IMR-90 (cell line): ENCODE results near the gene TRIM25. TPM values are rescaled to one million over a fixed set of nuclear protein-coding genes. Genes with fewer than 3 reads are reported as not detected.

ENCODE experiments used
- ATAC-seq: fragments of 200-7000 bp; cut with Tn5 transposase; 2 replicates; pipeline ENCODE4 v1.9.1; 2020; ENCODE audit warnings: low read depth, mild to moderate bottlenecking, moderate library complexity
- BruUV-seq: library from RNA; stranded (reverse); fragments of 400-500 nt; replicated peaks from 2 replicates; lab custom pipeline; 2021; lab: Mats Ljungman, UMichigan
- CTCF ChIA-PET: fragments of 300-600 bp; formaldehyde crosslinking; extraction: SDS; loops from one replicate; lab custom pipeline; 2021; ENCODE audit warnings: antibody characterized with exemption; lab: Yijun Ruan, JAX
- POLR2A ChIA-PET: fragments of 300-600 bp; sonication (Branson Sonifier 250); formaldehyde crosslinking; loops from one replicate; lab custom pipeline; 2022; ENCODE audit warnings: antibody characterized with exemption; ENCODE audit not compliant: unreplicated experiment; lab: Charles Lee
- DNase-seq: peaks from one replicate; pipeline ENCODE4 v3.0.0; 2013
- H2AFZ ChIP-seq: replicated peaks from 2 replicates; pipeline ENCODE3; 2013; ENCODE audit warnings: low read length, mild to moderate bottlenecking; ENCODE audit not compliant: poor library complexity
- H2AK5ac ChIP-seq: 2 replicates; pipeline ENCODE4 v1.6.1; 2013; ENCODE audit warnings: low read depth, low read length, inconsistent platforms
- H2AK9ac ChIP-seq: replicated peaks from 2 replicates; pipeline ENCODE3; 2013; ENCODE audit warnings: mild to moderate bottlenecking, low read depth, low read length, moderate library complexity; ENCODE audit not compliant: poor library complexity
- H2BK120ac ChIP-seq: 2 replicates; pipeline ENCODE4 v1.6.1; 2013; ENCODE audit warnings: low read depth, low read length, inconsistent platforms
- H2BK15ac ChIP-seq: 3 replicates; pipeline ENCODE4 v1.6.1; 2013; ENCODE audit warnings: low read depth, low read length, inconsistent platforms
- H2BK20ac ChIP-seq: 2 replicates; pipeline ENCODE4 v1.6.1; 2013; ENCODE audit warnings: low read depth, mild to moderate bottlenecking, inconsistent platforms, low read length, moderate library complexity
- H2BK5ac ChIP-seq: 2 replicates; pipeline ENCODE4 v1.6.1; 2013; ENCODE audit warnings: mild to moderate bottlenecking, low read depth, low read length, inconsistent platforms; ENCODE audit not compliant: poor library complexity, severe bottlenecking
- H3K14ac ChIP-seq: replicated peaks from 2 replicates; pipeline ENCODE4 v1.6.1; 2013; ENCODE audit warnings: low read depth, low read length, inconsistent platforms
- H3K18ac ChIP-seq: 2 replicates; pipeline ENCODE4 v1.6.1; 2013; ENCODE audit warnings: low read depth, low read length, control low read depth
- H3K23ac ChIP-seq: 2 replicates; pipeline ENCODE4 v1.6.1; 2013; ENCODE audit warnings: low read depth, low read length, inconsistent platforms
- H3K27ac ChIP-seq: 2 replicates; pipeline ENCODE4 v1.5.1; 2013; ENCODE audit warnings: mild to moderate bottlenecking, control low read depth, low read length; ENCODE audit not compliant: insufficient read depth
- H3K27me3 ChIP-seq: 2 replicates; pipeline ENCODE4 v1.6.1; 2013; ENCODE audit warnings: low read length; ENCODE audit not compliant: control insufficient read depth, insufficient read depth
- H3K36me3 ChIP-seq: 2 replicates; pipeline ENCODE4 v1.6.1; 2013; ENCODE audit warnings: low read length, mixed read lengths; ENCODE audit not compliant: control insufficient read depth, insufficient read depth
- H3K4ac ChIP-seq: 2 replicates; pipeline ENCODE4 v1.6.1; 2013; ENCODE audit warnings: low read depth, low read length, inconsistent platforms
- H3K4me1 ChIP-seq: 2 replicates; pipeline ENCODE4 v1.6.1; 2013; ENCODE audit warnings: low read length, mixed read lengths; ENCODE audit not compliant: control insufficient read depth, insufficient read depth
- H3K4me2 ChIP-seq: 2 replicates; pipeline ENCODE4 v1.6.1; 2013; ENCODE audit warnings: low read depth, mild to moderate bottlenecking, control low read depth, low read length, moderate library complexity
- H3K4me3 ChIP-seq: 2 replicates; pipeline ENCODE4 v1.5.1; 2013; ENCODE audit warnings: low read depth, mild to moderate bottlenecking, control low read depth, low read length, moderate library complexity; ENCODE audit not compliant: insufficient read depth
- H3K56ac ChIP-seq: 2 replicates; pipeline ENCODE4 v1.6.1; 2013; ENCODE audit warnings: low read length, inconsistent platforms; ENCODE audit not compliant: insufficient read depth; ENCODE audit errors: extremely low read depth
- H3K79me1 ChIP-seq, 2 experiments: 2 replicates each; pipeline ENCODE4 v1.6.1; 2013; ENCODE audit warnings: low read length in 2 of 2, inconsistent platforms in 1 of 2, low read depth in 1 of 2
- H3K9ac ChIP-seq: 2 replicates; pipeline ENCODE4 v1.6.1; 2013; ENCODE audit warnings: low read depth, low read length, control low read depth
- H3K9me1 ChIP-seq: 2 replicates; pipeline ENCODE4 v1.6.1; 2013; ENCODE audit warnings: low read length, inconsistent platforms; ENCODE audit not compliant: insufficient read depth
- H3K9me3 ChIP-seq: 2 replicates; pipeline ENCODE4 v1.6.1; 2013; ENCODE audit warnings: low read length; ENCODE audit not compliant: control insufficient read depth, insufficient read depth
- H4K20me1 ChIP-seq: 2 replicates; pipeline ENCODE4 v1.6.1; 2013; ENCODE audit warnings: low read length, inconsistent platforms; ENCODE audit not compliant: insufficient read depth
- H4K5ac ChIP-seq: 2 replicates; pipeline ENCODE4 v1.6.1; 2013; ENCODE audit warnings: mild to moderate bottlenecking, low read depth, low read length, control low read depth
- H4K8ac ChIP-seq, 2 experiments: 2 replicates each; pipeline ENCODE4 v1.6.1; 2013; ENCODE audit warnings: low read depth in 2 of 2, low read length in 2 of 2, control low read depth in 1 of 2, inconsistent platforms in 1 of 2
- H4K91ac ChIP-seq: 2 replicates; pipeline ENCODE4 v1.6.1; 2013; ENCODE audit warnings: low read depth, low read length, inconsistent platforms; ENCODE audit not compliant: insufficient read depth
- WGBS, 2 experiments: methylation state at CpG; one replicate each; pipeline versions ENCODE4 v1.1.5 to v1.1.7; 2013; ENCODE audit warnings: missing lambda C conversion rate in 2 of 2; ENCODE audit not compliant: insufficient read length in 1 of 2; ENCODE audit errors: extremely low coverage in 2 of 2; 5-methylcytosine and 5-hydroxymethylcytosine counted together
- dilution Hi-C: fragments of 300-500 bp; cut with HindIII; formaldehyde crosslinking; loops from one replicate; pipeline ENCODE4 v1.14.3; 2018; ENCODE audit warnings: low sequenced_read_pairs; ENCODE audit not compliant: unreplicated experiment
- in situ Hi-C: fragments of 300-500 bp; cut with MboI; formaldehyde crosslinking; loops from 3 replicates; pipeline ENCODE4 v1.14.3; 2019; ENCODE audit warnings: low sequenced_read_pairs, inconsistent platforms, mixed read lengths
- intact Hi-C: fragments of 100-400 bp; cut with micrococcal nuclease; formaldehyde crosslinking; loops from 2 replicates; pipeline ENCODE4 v1.10.0; 2022
- polyA plus RNA-seq, 3 experiments: library from polyadenylated mRNA; depleted of rRNA; stranded (reverse); fragments of >200 nt; gene quantifications; 2 replicates each; pipeline ENCODE4 v1.2.3, GENCODE V29; 2012; ENCODE audit warnings: low replicate concordance in 1 of 3
- total RNA-seq: library from RNA; depleted of rRNA; stranded (reverse); fragments of >200 nt; gene quantifications from 2 replicates; pipeline ENCODE4 v1.2.3, GENCODE V29; 2012
- TF ChIP-seq, protein P1 (sequence below): fragments of 150-350 bp; IDR thresholded peaks from 2 replicates; pipeline ENCODE4 v1.6.1; 2016; ENCODE audit warnings: low read depth, mild to moderate bottlenecking, low read length, moderate library complexity, borderline replicate concordance

Gene TRIM25
- total and polyA plus RNA-seq, 2 of the 4 experiments (the other 2 are of a cell fraction), result 25.5 to 27.5 TPM

DNA sequence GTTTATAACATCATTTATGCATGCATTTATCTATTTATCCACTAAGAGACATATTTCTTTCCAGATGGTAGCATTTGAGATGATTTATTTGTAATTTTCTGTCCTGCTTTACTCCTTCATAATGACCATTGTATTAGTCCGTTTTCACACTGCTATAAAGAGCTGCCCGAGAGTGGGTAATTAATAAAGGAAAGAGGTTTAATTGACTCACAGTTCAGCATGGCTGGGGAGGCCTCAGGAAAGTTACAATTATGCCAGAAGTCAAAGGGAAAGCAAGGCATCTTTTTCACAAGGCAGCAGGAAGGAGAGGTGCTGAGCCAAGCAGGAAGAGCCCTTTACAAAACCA, 28.6 kb downstream of the TRIM25 start:
- dilution Hi-C loops (no loop called here), intact Hi-C loops (no loop called here), in situ Hi-C loops (no loop called here)
- H3K14ac ChIP-seq, result no peak overlapping the region
- H4K8ac ChIP-seq, result no peak overlapping the region
- POLR2A ChIA-PET, result no interaction called here
- H3K4me2 ChIP-seq, result no peak overlapping the region
- H4K5ac ChIP-seq, result no peak overlapping the region
- DNase-seq (no peak), ATAC-seq (no peak)
- BruUV-seq, result no TSS peak
- H2BK15ac ChIP-seq, result no peak overlapping the region
- H3K18ac ChIP-seq, result no peak overlapping the region
- H2AK5ac ChIP-seq, result no peak overlapping the region
- H3K4me3 ChIP-seq, result no peak overlapping the region
- no peak overlapping the region for H2AFZ ChIP-seq
- no peaks in the 10 kb centered on the region for H3K27me3 ChIP-seq
- H2BK5ac ChIP-seq, result no peak overlapping the region
- 0 out of 4 replicates have a peak, but pooled peaks cover 0 to 5% of the 10 kb centered on the region in 2 experiments for H3K79me1 ChIP-seq
- peaks cover 3% of the 10 kb centered on the region; the same call in 1 of the 2 replicates for H3K9me3 ChIP-seq
- CTCF ChIA-PET, result interaction anchor here (1.1 kb wide), 1 partner anchor 12 kb away, joined by 3 read pairs; no protein-coding TSS in a partner anchor
- H3K56ac ChIP-seq, result no peak overlapping the region
- H3K9ac ChIP-seq, result no peak overlapping the region
- WGBS, 2 experiments, result 80% methylated on average over 1 of the region's 2 CpGs; no CpG with 5 or more reads in 1 of the 2 experiments
- TF ChIP-seq, protein P1, sequence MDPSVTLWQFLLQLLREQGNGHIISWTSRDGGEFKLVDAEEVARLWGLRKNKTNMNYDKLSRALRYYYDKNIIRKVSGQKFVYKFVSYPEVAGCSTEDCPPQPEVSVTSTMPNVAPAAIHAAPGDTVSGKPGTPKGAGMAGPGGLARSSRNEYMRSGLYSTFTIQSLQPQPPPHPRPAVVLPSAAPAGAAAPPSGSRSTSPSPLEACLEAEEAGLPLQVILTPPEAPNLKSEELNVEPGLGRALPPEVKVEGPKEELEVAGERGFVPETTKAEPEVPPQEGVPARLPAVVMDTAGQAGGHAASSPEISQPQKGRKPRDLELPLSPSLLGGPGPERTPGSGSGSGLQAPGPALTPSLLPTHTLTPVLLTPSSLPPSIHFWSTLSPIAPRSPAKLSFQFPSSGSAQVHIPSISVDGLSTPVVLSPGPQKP, result no peak
- H4K20me1 ChIP-seq, result no peaks in the 10 kb centered on the region
- H4K91ac ChIP-seq, result no peak overlapping the region
- H3K27ac ChIP-seq, result no peak overlapping the region
- peaks cover 18% of the 10 kb centered on the region for H3K36me3 ChIP-seq
- no peak overlapping the region for H2BK120ac ChIP-seq
- no peak overlapping the region for H2BK20ac ChIP-seq
- H3K23ac ChIP-seq, result no peak overlapping the region
- H2AK9ac ChIP-seq, result no peak overlapping the region
- no peaks in the 10 kb centered on the region for H3K4me1 ChIP-seq
- no peak overlapping the region for H3K4ac ChIP-seq
- H3K9me1 ChIP-seq, result peaks cover 3% of the 10 kb centered on the region; the same call in 1 of the 2 replicates
